ENCODE results near the gene FAM13B. TPM values are rescaled to one million over a fixed set of nuclear protein-coding genes. Genes with fewer than 3 reads are reported as not detected.

Gene FAM13B
- polyA plus RNA-seq, 3 donors = 11.5 to 17.0 (median 12.9) TPM

DNA sequence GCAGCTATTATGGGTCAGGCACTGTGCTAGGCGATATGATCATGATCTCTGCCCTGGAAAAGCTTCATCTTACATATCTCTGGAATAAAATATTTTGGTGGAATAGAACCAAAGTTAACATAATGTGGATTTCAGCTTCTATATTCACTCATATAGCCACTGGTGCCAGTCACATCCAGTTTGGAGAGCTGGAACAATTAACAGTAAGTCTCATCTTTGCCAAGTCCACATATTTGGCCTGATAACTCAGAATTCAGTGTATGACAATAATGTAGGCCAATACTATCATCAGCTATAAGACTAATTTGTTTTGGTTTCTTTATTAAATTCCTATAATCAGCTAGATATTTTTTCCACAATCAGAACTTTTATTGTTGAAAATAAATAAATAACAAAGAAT, 5.9 kb upstream of the FAM13B start:
- no peak for DNase-seq
- H4K20me1 ChIP-seq (ENCODE audit: insufficient read depth, low read length) = no peaks in the 10 kb centered on the region
- no peaks in the 10 kb centered on the region for H3K27me3 ChIP-seq (ENCODE audit: control insufficient read depth in 2 of 2, insufficient read depth in 2 of 2, low read length in 2 of 2)
- TF ChIP-seq, protein P1, sequence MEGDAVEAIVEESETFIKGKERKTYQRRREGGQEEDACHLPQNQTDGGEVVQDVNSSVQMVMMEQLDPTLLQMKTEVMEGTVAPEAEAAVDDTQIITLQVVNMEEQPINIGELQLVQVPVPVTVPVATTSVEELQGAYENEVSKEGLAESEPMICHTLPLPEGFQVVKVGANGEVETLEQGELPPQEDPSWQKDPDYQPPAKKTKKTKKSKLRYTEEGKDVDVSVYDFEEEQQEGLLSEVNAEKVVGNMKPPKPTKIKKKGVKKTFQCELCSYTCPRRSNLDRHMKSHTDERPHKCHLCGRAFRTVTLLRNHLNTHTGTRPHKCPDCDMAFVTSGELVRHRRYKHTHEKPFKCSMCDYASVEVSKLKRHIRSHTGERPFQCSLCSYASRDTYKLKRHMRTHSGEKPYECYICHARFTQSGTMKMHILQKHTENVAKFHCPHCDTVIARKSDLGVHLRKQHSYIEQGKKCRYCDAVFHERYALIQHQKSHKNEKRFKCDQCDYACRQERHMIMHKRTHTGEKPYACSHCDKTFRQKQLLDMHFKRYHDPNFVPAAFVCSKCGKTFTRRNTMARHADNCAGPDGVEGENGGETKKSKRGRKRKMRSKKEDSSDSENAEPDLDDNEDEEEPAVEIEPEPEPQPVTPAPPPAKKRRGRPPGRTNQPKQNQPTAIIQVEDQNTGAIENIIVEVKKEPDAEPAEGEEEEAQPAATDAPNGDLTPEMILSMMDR (IDR thresholded peaks at IDR 0.05) = no peak
- no peaks in the 10 kb centered on the region for H3K9me3 Mint-ChIP-seq
- H3K4me2 ChIP-seq (replicated peaks; ENCODE audit: extremely low read depth, low read length, poor library complexity, severe bottlenecking) = no peak overlapping the region
- peaks cover 3 to 20% (median 11%) of the 10 kb centered on the region in 3 donors for H3K27me3 Mint-ChIP-seq (ENCODE audit: low read depth in 3 of 3)
- no peaks in the 10 kb centered on the region for H3K36me3 Mint-ChIP-seq
- no peak overlapping the region for H3K27ac Mint-ChIP-seq
- no peaks in the 10 kb centered on the region for H3K36me3 ChIP-seq (replicated peaks in 1 of 2; ENCODE audit: control insufficient read depth in 1 of 2, insufficient read depth in 2 of 2, low read length in 2 of 2)
- no peak overlapping the region for H3K9ac ChIP-seq (ENCODE audit: insufficient read depth, low read length, poor library complexity, severe bottlenecking)
- intact Hi-C loops (cut with micrococcal nuclease) = loop anchor here in 1 of 2 donors (10.0 kb wide), 1 partner anchor 296 kb away; the partner anchor contains the start of genes CDC25C and FAM53C
- no peaks in the 10 kb centered on the region for H3K79me2 ChIP-seq (ENCODE audit: insufficient read depth, low read length)
- H3K27ac ChIP-seq (ENCODE audit: low read depth in 1 of 2, low read length in 2 of 2) = no peak overlapping the region
- peaks cover 15% of the 10 kb centered on the region for H3K4me1 Mint-ChIP-seq
- no peak overlapping the region for H2AFZ ChIP-seq (ENCODE audit: insufficient read depth, low read depth, low read length, poor library complexity, severe bottlenecking)
- no CpG with 5 or more reads among the region's 1 CpG for WGBS (ENCODE audit: insufficient coverage)
- no peak overlapping the region for H3K4me3 ChIP-seq (replicated peaks in 1 of 3; ENCODE audit: low read depth in 2 of 3, low read length in 3 of 3)
- H3K4me3 Mint-ChIP-seq = no peak overlapping the region
- H3K4me1 ChIP-seq (ENCODE audit: control insufficient read depth in 1 of 2, insufficient read depth in 2 of 2, low read length in 2 of 2) = peaks cover 9 to 14% of the 10 kb centered on the region in 2 donors
- no peaks in the 10 kb centered on the region for H3K9me3 ChIP-seq (replicated peaks in 1 of 2; ENCODE audit: control insufficient read depth in 1 of 2, insufficient read depth in 1 of 2, low read length in 2 of 2)

DNA sequence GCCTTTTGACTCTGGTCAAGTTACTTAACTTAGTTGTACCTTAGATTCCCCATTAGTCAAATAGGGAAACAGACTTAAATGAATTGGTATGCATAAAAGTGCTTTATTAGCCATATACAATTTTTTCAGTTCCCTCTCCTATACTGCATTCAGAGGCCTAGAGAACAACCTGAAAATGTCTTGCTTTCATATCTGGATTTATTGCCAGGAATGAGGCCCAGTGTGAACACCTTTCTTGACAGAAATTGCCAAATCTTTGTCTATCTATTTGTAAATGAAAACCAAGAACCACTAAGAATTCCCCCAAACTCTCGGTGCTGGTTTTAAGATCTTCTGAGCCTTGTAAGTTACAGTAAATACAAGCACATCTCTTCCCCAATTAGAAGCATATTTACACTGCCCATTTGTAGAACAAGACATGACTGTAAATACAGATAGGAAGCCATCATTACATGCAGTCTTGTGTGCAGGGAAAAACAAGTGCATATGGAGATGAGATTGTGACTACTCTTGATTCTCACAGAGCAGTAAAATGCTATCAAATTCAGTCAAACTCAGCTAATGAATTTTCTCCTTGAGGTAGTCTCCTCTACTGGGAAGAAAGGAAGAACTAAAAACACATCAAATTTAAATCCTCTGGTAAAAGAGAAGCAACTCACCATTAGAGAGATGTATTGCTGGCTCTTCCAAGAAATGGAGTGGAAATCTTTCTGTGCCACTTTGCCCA, 5.2 kb upstream of the FAM13B start:
- Histone ChIP-seq H2AFZ (ENCODE audit: insufficient read depth, low read depth, low read length, poor library complexity, severe bottlenecking) (no peak overlapping the region), H3K9me3 (replicated peaks in 1 of 2; ENCODE audit: control insufficient read depth in 1 of 2, insufficient read depth in 1 of 2, low read length in 2 of 2) (no peaks in the 10 kb centered on the region), H3K4me1 (ENCODE audit: control insufficient read depth in 1 of 2, insufficient read depth in 2 of 2, low read length in 2 of 2) (peaks cover 16 to 21% of the 10 kb centered on the region in 2 donors), H3K4me2 (replicated peaks; ENCODE audit: extremely low read depth, low read length, poor library complexity, severe bottlenecking) (no peak overlapping the region), H3K79me2 (ENCODE audit: insufficient read depth, low read length) (peaks cover 4% of the 10 kb centered on the region), H4K20me1 (ENCODE audit: insufficient read depth, low read length) (no peaks in the 10 kb centered on the region), H3K36me3 (replicated peaks in 1 of 2; ENCODE audit: control insufficient read depth in 1 of 2, insufficient read depth in 2 of 2, low read length in 2 of 2) (no peaks in the 10 kb centered on the region), H3K4me3 (replicated peaks in 1 of 3; ENCODE audit: low read depth in 2 of 3, low read length in 3 of 3) (no peak overlapping the region), H3K27ac (ENCODE audit: low read depth in 1 of 2, low read length in 2 of 2) (no peak overlapping the region), H3K27me3 (ENCODE audit: control insufficient read depth in 2 of 2, insufficient read depth in 2 of 2, low read length in 2 of 2) (no peaks in the 10 kb centered on the region), H3K9ac (ENCODE audit: insufficient read depth, low read length, poor library complexity, severe bottlenecking) (no peak overlapping the region)
- no CpG with 5 or more reads among the region's 1 CpG for WGBS (ENCODE audit: insufficient coverage)
- H3K27ac Mint-ChIP-seq = no peak overlapping the region
- H3K4me1 Mint-ChIP-seq = peaks cover 22% of the 10 kb centered on the region
- DNase-seq = no peak
- TF ChIP-seq, protein P1 (IDR thresholded peaks at IDR 0.05) = no peak
- no peaks in the 10 kb centered on the region for H3K36me3 Mint-ChIP-seq
- intact Hi-C loops (cut with micrococcal nuclease) = loop anchor here (2.0 to 10.0 kb wide), 2 partner anchors 31 to 297 kb away; partner anchors contain the start of genes CDC25C (in 1 of the 2) and FAM53C (in 1 of the 2)
- H3K9me3 Mint-ChIP-seq = no peaks in the 10 kb centered on the region
- H3K4me3 Mint-ChIP-seq = no peak overlapping the region
- H3K27me3 Mint-ChIP-seq (ENCODE audit: low read depth in 3 of 3) = peaks cover 3 to 18% (median 8%) of the 10 kb centered on the region in 3 donors
